A673 (cell line): ENCODE measurements around the gene SLC10A4.
"Not testable (repeated sequence)": the region's sequence is repeated elsewhere in the genome, so short reads cannot be mapped to it uniquely, and the experiment has no call there.

Source experiments
- CTCF ChIP-seq: fragments of 300-800, 200-600 bp; sonication (generic); conservative IDR thresholded peaks from 2 replicates; pipeline ENCODE4 v1.5.1; 2017; ENCODE audit warnings: low read depth, mild to moderate bottlenecking, antibody characterized with exemption, low read length, moderate library complexity, mixed read lengths
- EZH2 ChIP-seq: fragments of 200-600 bp; sonication (generic); IDR thresholded peaks from 2 replicates; pipeline ENCODE4 v1.6.1; 2017; ENCODE audit warnings: borderline replicate concordance, low read depth, mild to moderate bottlenecking, mixed read lengths, antibody characterized with exemption, low read length; ENCODE audit not compliant: poor library complexity, severe bottlenecking

- not testable (repeated sequence) for TF ChIP-seq CTCF, EZH2
These were observed 42.2 kb upstream of the SLC10A4 start for GRCh38 chr4:48440914-48441313.
